Prostate gland (tissue), 2 donors: ENCODE data around the gene RGS9.

Experiments used
- CTCF ChIP-seq, 4 experiments: fragments of 200-600 bp in 2 of 4; fragments of 450-650 bp in 2 of 4; sonication (generic) in 2 of 4; IDR thresholded peaks; 1 replicate in 3 of 4; 2 replicates in 1 of 4; pipeline ENCODE4 v1.5.1; 2016 to 2019; ENCODE audit warnings: antibody characterized with exemption in 4 of 4, mild to moderate bottlenecking in 2 of 4, moderate library complexity in 2 of 4
- POLR2A ChIP-seq: fragments of 450-650 bp; IDR thresholded peaks from one replicate; pipeline ENCODE4 v1.6.1; 2016; ENCODE audit warnings: antibody characterized with exemption, mild to moderate bottlenecking

DNA sequence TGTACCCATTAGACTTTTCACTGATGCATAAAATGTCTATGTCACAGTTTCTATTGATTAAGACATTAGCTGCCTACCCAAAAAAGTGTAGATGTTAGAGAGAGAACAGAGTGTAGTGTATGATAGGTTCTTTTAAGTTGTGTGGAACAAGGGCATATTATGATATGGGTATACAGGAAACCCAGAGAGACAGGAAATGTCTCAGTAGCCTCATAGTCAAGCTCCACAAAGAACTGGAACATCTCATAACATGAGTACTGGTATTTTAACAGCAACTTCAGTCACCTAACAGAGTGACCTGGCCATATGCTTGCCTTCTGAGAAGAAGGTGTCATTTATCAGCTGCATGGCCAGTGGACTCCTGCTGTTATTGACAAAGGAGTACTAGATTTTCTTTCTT is 128.1 kb downstream of the RGS9 start:
- TF ChIP-seq POLR2A: no peak
- no peak for TF ChIP-seq CTCF (IDR thresholded peaks at IDR 0.05)
